NOMO-1 treated with DMSO at 0.1 percent for 48 hours (cell line): ENCODE results near the gene CITED4.

Experiments used
- DNase-seq: peaks from one replicate; lab custom pipeline; 2025; ENCODE audit not compliant: unreplicated experiment; lab: John Stamatoyannopoulos, UW

Gene CITED4

DNA sequence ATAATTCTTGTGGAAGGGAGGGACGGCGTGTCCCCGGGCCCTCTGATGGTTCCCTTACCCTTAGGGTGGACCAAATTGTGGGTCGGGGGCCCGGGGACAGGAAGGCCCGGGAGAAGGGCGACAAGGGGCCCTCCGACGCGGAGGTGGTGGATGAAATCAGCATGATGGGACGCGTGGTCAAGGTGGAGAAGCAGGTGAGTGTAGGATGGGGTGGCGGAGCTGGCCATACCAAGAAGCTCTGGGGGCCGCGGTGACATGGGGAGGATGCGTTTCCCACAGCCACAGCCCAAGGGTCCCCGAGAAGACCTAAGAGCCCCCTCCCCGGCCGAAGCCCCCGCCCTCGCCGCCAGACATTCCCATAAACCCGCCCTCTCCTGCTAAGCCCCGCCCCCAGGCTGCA lies 24.6 kb downstream of the CITED4 start:
- DNase-seq = no peak

DNA sequence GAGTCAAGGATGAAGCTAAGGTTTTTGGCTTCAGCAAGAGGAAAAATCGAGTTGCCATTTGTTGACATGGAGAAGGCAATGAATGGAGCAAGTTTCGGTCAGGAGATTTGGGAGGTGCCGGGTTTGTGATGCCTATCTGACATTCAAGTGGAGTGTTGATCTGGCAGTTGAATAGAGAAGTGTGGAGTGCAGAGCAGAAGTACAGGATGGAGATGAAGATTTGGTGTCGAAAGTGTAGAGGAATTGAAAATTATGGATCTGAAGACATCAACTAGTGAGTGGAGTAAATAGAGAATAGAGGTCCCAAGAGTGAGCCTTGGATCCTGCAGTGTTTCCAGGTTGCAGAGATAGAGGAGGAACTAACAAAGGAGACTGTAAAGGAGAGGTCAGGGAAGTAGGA lies 25.9 kb downstream of the CITED4 start:
- DNase-seq = no peak

DNA sequence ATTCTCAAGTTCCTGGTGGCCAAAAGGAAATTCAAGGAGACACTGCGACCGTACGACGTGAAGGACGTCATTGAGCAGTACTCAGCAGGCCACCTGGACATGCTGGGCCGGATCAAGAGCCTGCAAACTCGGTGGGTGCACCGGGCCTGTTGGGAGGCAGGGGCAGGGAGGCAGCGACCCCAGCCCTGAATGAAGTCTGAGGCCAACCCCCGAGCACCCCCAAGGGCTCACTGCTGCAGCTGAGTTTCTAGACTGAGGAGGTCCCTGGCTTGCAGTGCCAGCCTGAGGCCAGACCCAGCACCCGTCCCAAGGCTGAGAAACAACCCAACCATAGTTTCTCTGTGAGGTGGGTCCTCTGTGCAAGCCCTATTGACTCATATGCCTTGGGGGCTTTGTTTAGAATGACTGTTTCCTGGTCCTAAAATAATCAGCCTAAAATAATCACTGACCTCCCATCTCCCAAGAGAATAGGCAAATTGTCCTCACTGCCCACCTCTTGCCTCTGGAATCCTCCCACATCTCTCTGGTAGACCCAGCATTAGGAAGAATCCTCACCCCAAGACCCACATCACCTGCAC lies 27.1 kb downstream of the CITED4 start:
- no peak for DNase-seq

DNA sequence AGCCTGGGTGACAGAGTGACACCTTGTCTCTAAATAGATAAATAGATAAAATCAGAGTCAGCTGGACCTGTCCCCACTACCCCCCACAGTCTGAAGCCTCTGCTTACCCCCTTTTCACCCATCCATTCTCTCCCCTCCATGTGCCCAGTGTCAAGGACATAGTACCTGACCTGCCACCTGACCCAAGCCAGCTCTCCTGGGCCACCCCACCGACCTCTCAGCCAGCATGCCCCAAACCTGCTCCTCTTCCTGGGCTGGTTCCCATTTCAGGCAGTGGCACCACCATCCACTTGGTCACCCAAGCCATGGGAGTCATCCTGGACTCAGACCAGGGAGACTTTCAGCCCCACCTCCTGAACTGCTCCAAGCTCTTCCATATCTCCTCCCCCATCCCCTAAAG lies 28.2 kb downstream of the CITED4 start:
- DNase-seq = no peak

DNA sequence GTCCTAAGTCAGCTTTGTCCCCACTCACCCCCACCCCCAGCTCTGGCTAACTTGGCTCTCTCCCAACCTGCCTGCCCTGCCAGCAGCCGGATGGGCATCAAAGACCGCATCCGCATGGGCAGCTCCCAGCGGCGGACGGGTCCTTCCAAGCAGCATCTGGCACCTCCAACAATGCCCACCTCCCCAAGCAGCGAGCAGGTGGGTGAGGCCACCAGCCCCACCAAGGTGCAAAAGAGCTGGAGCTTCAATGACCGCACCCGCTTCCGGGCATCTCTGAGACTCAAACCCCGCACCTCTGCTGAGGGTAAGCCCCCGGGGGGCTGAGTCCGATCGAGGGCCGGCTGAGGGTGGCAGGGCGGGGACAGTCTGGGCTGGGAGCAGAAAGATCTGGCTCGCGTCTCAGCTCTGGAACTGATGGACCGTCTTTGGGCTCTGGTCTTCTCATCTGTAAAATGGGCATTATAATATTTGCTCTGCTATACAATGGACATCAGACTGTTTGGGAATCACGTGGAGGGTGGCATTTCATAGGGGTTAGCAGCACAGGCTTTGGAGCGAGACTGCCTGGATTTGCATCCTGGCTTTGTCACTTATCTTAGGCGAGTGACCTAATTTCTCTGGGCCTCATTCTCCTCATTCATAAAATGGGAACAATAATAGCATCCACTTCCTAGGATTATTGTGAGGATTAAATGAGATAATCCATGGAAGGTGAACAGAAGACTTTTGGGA lies 31.0 kb downstream of the CITED4 start:
- DNase-seq = no peak

DNA sequence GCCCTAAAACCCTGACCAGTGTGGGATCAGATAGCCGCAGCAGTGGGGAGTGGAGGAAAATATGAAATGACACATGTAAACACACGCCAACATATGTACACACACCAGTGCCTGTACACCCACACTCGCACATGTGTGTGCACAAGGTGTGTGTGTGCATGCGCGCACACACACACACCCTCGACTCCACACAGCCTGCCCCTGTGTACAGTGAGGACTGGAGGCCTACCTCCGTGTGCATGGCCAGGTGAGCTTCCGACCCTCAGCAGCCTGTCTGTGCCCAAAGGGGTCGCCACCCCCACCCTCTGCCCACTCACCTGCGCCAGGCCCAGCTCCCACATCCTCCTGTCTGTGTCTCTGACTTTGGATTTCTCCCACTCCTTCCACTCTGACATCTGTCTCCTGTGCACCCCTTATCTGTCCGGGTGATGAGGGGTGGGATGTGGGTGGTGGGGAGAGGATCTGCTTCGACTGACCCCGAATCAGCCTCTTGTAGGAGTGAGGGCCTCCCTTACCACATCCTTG lies 31.7 kb downstream of the CITED4 start:
- DNase-seq = no peak

DNA sequence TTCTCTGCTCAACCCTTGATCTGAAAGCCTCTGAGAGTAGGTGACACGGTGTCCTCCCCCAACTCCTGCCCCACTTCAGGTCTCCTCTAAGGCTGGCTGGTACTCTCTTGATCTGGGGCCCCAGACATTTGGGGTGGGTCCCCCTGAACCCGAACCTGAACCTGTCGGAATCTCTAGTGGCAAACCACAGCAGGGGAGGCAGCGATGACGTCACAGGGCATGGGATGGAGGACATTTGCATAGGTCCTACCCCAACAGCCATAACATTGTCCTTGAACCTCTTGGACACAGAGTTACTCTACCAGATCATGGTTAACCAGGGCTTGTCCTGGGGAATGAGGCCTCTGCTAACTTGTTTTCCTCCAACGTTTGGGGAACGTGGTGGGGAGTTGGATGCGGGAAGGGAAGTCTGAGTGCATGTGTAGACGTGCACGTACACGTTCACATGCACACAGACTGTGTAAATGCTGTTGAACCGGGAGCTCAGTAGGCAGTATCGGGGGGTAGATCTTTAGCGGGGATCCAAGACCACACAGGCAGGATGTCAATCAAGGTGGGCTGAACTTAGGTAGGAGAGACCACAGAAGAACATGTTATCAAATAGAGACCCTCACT lies 32.4 kb downstream of the CITED4 start:
- no peak for DNase-seq

DNA sequence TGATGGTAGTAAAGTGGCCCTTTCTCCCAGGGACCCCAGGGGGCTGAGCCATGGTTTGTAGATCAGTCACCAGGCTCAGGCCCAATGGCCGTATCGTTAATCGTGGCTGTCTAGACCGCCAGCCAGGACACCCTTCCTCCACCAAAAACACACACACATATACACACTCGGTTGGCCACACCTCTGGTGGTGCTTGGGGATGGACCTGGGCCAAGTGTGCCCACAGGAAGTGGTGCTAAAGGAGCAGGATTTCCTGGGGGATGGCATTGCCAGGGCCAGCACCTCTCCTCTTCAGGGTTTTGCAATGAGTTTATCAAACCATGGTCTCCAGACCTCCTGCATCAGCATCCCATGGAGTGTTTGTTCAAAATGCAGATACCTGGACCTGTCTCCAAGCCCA lies 36.2 kb downstream of the CITED4 start:
- no peak for DNase-seq

DNA sequence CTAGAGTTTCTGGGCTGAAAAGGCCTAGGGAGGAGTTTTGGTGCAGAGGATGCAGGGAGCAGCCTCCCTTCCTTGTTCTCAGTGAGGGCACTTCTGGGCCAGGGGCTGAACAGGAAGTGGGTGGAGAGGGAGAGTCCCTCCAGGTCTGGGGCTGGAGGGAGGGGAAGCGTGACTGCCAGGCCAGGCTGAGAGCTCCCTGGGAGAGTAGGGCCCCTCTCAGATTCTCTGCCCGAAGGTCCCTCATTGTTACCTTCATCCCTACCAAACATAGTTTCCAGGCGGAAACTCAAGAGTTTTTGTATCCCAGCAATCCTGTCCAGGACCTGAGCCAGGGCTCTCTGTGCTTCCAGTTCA lies 36.8 kb downstream of the CITED4 start:
- DNase-seq = peak; percentile 11

DNA sequence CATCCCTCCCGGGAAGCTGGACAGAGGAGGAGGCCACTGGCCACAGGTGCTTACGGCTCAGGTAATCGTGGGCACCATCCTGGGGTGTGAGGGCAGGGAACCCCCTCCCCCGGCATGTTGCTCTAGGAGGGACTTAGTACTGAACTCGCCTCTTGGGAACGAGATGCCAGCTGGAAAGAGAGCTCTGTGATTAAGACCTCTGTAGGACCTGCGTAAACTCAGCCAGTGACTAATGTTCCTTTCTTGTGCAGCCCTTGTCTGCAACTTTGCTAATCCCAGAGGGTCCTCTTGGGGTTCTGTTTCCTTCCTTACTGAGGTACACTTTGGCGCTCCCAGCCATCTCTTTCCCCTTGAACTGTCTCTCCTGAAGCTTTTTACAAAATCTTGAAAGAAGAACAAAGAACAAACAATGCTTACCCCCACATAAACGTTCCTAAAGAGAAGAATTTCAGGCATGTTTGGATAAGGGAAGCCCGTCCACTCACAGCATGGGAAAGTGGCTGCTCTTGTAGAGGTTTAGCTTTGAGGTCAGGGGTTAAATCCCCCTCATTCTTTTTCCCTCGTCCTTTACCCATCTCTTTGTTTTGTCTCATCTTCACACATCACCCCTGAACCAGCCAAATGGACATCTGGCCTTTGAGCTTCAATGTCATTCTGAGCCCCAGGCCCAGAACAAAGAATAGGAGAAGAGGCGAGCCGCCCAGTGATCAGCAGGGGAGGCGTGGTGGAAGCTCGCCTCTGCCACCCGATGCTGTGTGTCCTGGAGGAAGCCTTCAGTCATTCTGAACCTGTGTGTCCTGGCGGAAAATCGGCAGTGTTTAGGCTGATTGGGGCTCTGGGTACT lies 37.4 kb downstream of the CITED4 start:
- DNase-seq = no peak

DNA sequence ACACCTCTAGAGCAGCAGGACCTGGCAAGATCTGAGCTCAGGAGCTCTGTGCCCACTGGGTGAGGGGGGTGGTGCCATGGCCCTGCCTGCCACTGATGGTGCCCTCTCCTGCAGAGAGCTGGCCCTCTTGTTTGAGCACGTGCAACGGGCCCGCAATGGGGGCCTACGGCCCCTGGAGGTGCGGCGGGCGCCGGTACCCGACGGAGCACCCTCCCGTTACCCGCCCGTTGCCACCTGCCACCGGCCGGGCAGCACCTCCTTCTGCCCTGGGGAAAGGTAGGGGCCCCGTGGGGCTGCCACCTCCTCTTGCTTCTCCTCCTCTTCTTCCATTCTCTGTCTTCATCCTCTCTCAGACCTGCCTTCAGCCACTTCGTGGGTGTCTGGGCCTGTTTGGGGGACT lies 38.2 kb downstream of the CITED4 start:
- no peak for DNase-seq

DNA sequence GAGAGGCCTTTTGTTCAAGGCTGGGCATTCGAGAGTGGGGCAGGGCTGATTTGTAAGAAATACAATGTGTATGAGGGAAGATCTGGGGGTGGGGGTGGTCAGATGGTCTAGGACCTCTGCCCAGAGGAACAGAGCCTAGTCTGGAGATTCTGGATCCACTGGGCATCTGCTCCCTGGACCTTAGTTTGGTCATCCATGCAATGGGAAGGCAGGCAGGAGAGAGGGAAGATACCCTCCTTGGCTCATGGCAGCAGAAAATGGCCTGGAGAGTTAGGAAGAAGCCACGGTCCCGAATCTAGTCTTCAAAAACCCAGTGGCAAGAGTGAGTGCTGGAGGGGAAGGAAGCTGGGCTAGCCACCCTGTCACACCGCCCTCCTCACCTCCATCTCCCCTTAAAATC lies 38.8 kb downstream of the CITED4 start:
- no peak for DNase-seq

DNA sequence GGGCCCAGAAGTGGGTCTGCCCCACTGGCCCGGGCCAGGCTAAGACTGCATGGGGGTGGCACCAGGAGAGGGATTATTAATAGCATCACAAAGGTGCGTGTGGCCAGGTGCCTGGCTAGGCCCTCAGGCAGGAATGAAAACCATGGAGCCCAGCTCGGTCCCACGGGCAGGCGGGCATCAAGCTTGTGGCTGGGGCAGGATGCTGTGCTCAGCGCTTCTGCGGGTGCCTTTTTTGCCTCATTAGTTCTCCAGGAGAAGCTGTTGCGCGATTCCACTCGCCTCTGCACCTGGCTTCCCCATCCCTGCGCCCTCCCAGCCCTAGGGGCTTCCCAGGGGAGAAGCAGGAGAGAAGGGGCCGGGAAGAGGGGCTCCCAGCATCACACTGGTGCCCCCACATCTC lies 39.3 kb downstream of the CITED4 start:
- DNase-seq = no peak

DNA sequence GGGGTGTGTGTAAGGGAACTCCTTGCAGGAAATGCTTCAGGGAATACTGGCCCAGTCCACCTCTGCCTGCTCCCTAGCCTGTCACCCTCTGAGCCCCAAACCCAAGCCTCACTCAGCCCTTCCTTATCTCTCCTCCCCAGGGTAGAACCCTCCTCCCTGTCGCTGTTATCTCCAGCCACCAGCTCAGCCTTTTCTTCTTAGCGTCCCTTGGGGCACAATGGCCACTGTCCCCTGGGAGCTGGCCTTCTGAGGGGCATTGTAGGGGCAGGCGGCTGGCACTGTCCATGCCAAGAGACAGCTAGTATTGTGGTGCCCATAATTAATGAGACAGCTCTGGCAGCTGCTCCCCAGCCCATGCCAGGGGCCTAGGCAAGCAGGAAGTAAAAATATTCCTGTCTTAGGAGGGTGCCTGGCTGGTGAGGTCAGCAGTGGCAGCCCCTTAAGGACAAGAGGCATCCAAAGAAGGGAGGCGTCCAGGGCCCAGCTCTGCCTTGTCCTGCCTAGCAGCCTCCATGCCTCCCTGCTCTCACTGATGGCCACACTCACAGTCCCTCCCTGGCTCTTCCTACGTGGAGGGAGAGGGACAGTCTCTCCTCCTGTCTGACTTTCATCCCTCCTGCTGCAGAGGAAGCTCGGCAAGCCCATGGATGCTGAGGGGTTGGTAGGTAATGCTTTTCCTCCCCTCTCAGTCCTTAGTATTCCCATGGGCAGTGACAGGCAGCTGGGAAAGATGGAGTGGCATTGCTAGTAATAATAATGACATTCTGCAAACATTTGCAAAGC lies 41.1 kb downstream of the CITED4 start:
- DNase-seq = no peak

DNA sequence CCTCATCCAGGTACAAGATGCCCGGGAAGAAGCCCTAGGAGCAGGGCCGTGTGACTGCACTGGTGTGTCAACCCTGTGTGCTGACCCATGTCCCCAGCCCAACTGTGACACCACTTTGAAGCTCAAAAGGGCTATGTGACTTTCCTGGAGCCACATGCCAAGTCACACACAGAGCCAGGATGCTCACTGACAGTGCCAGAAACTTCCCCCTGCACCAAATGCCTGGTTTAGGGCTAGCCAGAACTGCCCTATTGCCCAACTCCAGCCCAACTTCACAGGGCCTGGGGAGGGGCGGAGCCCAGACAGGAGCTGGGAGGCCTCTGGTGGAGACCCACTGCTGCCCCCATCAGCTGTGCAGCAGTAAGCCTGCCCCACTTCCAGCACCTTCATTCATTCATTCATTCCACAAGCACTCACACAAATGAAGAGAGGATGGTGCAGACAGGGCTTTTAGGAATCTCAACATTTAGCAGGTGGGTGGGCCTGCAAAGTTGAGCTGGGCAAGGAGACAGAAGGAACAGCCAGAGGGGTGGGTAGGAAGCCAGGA lies 41.8 kb downstream of the CITED4 start:
- peak; percentile 36 for DNase-seq

DNA sequence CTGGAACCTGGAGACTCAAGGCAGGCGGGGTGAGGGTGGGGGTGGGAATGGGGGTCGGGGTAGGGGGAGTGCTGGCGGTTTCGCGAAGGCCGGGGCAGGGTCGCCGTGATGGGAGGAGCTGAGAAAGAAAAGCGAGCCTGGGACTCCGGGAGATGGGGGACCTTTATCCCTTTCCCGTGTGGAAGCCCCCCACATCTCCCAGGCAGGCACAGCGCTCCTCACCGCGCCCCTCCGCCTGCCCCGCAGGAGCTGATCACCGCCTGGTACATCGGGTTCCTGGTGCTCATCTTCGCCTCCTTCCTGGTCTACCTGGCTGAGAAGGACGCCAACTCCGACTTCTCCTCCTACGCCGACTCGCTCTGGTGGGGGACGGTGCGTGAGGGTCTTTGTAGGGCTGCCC lies 43.1 kb downstream of the CITED4 start:
- no peak for DNase-seq

DNA sequence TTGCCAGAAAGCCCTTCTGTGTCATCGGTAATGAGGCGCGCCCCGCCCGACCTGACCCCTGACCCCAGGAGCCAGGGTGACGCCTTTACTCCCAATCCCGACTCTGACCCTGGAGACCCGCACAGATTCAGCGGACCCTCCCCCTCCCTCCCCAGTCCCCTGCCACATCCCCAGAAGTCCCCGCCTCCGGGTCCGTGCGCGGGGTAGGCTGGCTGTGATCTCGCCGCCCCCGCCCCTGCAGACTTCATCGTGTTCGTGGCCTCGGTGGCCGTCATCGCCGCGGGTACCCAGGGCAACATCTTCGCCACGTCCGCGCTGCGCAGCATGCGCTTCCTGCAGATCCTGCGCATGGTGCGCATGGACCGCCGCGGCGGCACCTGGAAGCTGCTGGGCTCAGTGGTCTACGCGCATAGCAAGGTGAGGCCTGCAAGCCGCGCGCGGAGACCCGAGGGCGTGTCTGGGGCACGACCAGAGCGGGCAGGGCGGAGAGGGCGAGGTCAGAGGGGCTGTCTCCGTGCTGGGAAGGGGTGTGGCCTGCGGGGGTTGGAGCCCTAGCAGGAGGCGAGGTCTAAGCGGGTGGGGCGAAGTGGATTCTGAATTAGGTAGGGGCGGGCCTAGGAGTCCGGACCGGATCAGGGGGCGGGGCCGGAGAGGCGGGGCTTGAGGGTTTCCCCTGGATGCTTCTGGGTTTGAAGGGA lies 43.8 kb downstream of the CITED4 start:
- no peak for DNase-seq

DNA sequence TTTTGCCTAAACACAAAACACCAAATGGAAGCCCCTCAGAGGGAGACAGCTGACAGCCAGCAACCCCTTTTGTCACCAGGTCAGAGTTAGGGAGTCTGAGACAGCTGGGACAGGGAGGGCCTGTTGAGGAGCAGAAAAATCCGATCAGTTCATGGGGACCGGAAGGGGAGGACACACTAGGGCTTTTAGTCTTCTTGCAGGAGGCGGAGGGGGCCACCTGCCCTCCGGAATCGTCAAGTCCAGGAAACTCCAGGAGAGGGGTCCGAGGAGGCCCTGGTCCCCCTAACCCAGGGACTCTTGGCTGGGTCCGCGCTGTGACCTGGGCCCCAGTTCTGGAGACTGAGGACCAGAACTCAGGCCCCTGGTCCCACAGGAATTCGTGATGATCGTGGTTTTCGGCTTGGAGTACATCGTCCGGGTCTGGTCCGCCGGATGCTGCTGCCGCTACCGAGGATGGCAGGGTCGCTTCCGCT lies 44.3 kb downstream of the CITED4 start:
- no peak for DNase-seq

DNA sequence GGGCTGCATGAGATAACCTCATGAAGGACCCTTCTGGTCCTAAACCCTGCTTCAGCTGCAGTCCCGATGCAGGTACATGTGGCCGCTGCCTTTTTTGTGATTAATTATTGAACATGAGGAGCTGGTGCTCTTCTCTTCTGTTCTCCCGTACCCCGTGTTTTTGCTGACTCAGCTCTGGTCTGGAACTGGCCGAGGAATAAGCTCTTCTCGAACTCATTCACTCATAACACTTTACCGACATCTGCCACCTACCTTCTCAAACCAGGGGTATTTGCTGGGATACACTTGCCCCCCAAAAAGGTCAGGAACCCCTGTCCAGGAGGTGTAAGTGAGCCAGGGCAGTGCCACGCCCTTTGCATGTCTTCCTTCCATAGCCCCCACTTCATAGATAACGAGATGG lies 46.7 kb downstream of the CITED4 start:
- DNase-seq = no peak
